ENCODE data around the gene GDAP1L1. TPM values are rescaled to one million over a fixed set of nuclear protein-coding genes. Genes with fewer than 3 reads are reported as not detected.

The GDAP1L1 gene
- total and polyA plus RNA-seq, 2 donors from 2014 or later = not detected

- H3K27ac ChIP-seq (ENCODE audit: low read depth in 2 of 2, low read length in 2 of 2) = no peak overlapping the region
- no peak for FAIRE-seq
Observed at GRCh38 chr20:44218446-44218845, 28.7 kb upstream of the GDAP1L1 start.

GRCh38 chr20:44219170-44219730, 27.9 kb upstream of the GDAP1L1 start:
- Histone ChIP-seq H3K36me3 (ENCODE audit: control insufficient read depth in 2 of 3, insufficient read depth in 3 of 3, low read length in 3 of 3) (no peaks in the 10 kb centered on the region), H3K27ac (ENCODE audit: low read depth in 2 of 2, low read length in 2 of 2) (no peak overlapping the region), H3K27me3 (ENCODE audit: control insufficient read depth, insufficient read depth, low read length) (no peaks in the 10 kb centered on the region), H3K4me1 (ENCODE audit: control insufficient read depth in 2 of 3, insufficient read depth in 2 of 3, low read depth in 1 of 3, low read length in 3 of 3) (no peaks in the 10 kb centered on the region), H3K9me3 (ENCODE audit: control insufficient read depth in 2 of 3, insufficient read depth in 1 of 3, low read length in 3 of 3) (no peaks in the 10 kb centered on the region), H3K9ac (ENCODE audit: low read length in 3 of 3) (no peak overlapping the region), H3K4me3 (ENCODE audit: low read length in 3 of 3) (no peak overlapping the region)
- intact Hi-C loops (cut with DNase I) = loop anchor here (5.0 kb wide), 1 partner anchor 93 kb away; the partner anchor contains the start of gene FITM2
- no peak for DNase-seq
- TF ChIP-seq CTCF (IDR thresholded peaks at IDR 0.05; ENCODE audit: borderline replicate concordance, extremely low read depth, insufficient read depth) = no peak
- FAIRE-seq = no peak

More at GRCh38 chr20:44218446-44218845, 28.7 kb upstream of the GDAP1L1 start:
- no peak for TF ChIP-seq CTCF (IDR thresholded peaks at IDR 0.05; ENCODE audit: borderline replicate concordance, extremely low read depth, insufficient read depth)
- H3K36me3 ChIP-seq (ENCODE audit: control insufficient read depth in 2 of 3, insufficient read depth in 3 of 3, low read length in 3 of 3) = no peaks in the 10 kb centered on the region
- no peaks in the 10 kb centered on the region for H3K4me1 ChIP-seq (ENCODE audit: control insufficient read depth in 2 of 3, insufficient read depth in 2 of 3, low read depth in 1 of 3, low read length in 3 of 3)
- H3K9me3 ChIP-seq (ENCODE audit: control insufficient read depth in 2 of 3, insufficient read depth in 1 of 3, low read length in 3 of 3) = no peaks in the 10 kb centered on the region
- intact Hi-C loops (cut with DNase I) = loop anchor here (5.0 kb wide), 1 partner anchor 94 kb away; the partner anchor contains the start of gene FITM2
- no peak overlapping the region for H3K9ac ChIP-seq (ENCODE audit: low read length in 3 of 3)
- no peak for DNase-seq
- H3K4me3 ChIP-seq (ENCODE audit: low read length in 3 of 3) = no peak overlapping the region
- no peaks in the 10 kb centered on the region for H3K27me3 ChIP-seq (ENCODE audit: control insufficient read depth, insufficient read depth, low read length)

- H3K4me3 ChIP-seq (ENCODE audit: low read length in 3 of 3) = no peak overlapping the region
- no peaks in the 10 kb centered on the region for H3K9me3 ChIP-seq (ENCODE audit: control insufficient read depth in 2 of 3, insufficient read depth in 1 of 3, low read length in 3 of 3)
- H3K27me3 ChIP-seq (ENCODE audit: control insufficient read depth, insufficient read depth, low read length) = no peaks in the 10 kb centered on the region
- intact Hi-C loops (cut with DNase I) = loop anchor here (5.0 kb wide), 1 partner anchor 93 kb away; the partner anchor contains the start of gene FITM2
- no peaks in the 10 kb centered on the region for H3K4me1 ChIP-seq (ENCODE audit: control insufficient read depth in 2 of 3, insufficient read depth in 2 of 3, low read depth in 1 of 3, low read length in 3 of 3)
- no peak overlapping the region for H3K9ac ChIP-seq (ENCODE audit: low read length in 3 of 3)
- no peak for TF ChIP-seq CTCF (IDR thresholded peaks at IDR 0.05; ENCODE audit: borderline replicate concordance, extremely low read depth, insufficient read depth)
- FAIRE-seq = no peak
- H3K36me3 ChIP-seq (ENCODE audit: control insufficient read depth in 2 of 3, insufficient read depth in 3 of 3, low read length in 3 of 3) = no peaks in the 10 kb centered on the region
- no peak overlapping the region for H3K27ac ChIP-seq (ENCODE audit: low read depth in 2 of 2, low read length in 2 of 2)
- no peak for DNase-seq
Observed at GRCh38 chr20:44219791-44220190, 27.3 kb upstream of the GDAP1L1 start.
